ENCODE data around the gene RECK. TPM values are rescaled to one million over a fixed set of nuclear protein-coding genes. Genes with fewer than 3 reads are reported as not detected.
"Not testable (repeated sequence)": the region's sequence is repeated elsewhere in the genome, so short reads cannot be mapped to it uniquely, and the experiment has no call there.

RECK gene
- total RNA-seq, 1 donor from 2014 or later: 11.6 TPM

- DNase-seq (ENCODE audit: low read depth): no peak
Observed at GRCh38 chr9:36074055-36074454, 37.3 kb downstream of the RECK start.

GRCh38 chr9:36074870-36075532 is 38.3 kb downstream of the RECK start:
- DNase-seq (ENCODE audit: low read depth): peak; percentile 80

GRCh38 chr9:36078051-36078450 is 41.3 kb downstream of the RECK start:
- DNase-seq (ENCODE audit: low read depth): no peak

- DNase-seq (ENCODE audit: low read depth): no peak
Observed at GRCh38 chr9:36080519-36080918, 43.8 kb downstream of the RECK start.

GRCh38 chr9:36082931-36083330 is 46.2 kb downstream of the RECK start:
- DNase-seq (ENCODE audit: low read depth): peak; percentile 47

GRCh38 chr9:36086442-36086841 is 49.7 kb downstream of the RECK start:
- DNase-seq (ENCODE audit: low read depth): no peak

- not testable (repeated sequence) for DNase-seq (ENCODE audit: low read depth)
Observed at GRCh38 chr9:36087054-36087453, 50.3 kb downstream of the RECK start.

GRCh38 chr9:36088020-36088419 is 51.3 kb downstream of the RECK start:
- no peak for DNase-seq (ENCODE audit: low read depth)

- DNase-seq (ENCODE audit: low read depth): peak; percentile 76
Observed at GRCh38 chr9:36091026-36091953, 54.6 kb downstream of the RECK start.

GRCh38 chr9:36092014-36092413 is 55.3 kb downstream of the RECK start:
- no peak for DNase-seq (ENCODE audit: low read depth)

GRCh38 chr9:36092509-36093215 is 55.9 kb downstream of the RECK start:
- DNase-seq (ENCODE audit: low read depth): no peak

GRCh38 chr9:36093384-36093783 is 56.7 kb downstream of the RECK start:
- no peak for DNase-seq (ENCODE audit: low read depth)

- DNase-seq (ENCODE audit: low read depth): no peak
Observed at GRCh38 chr9:36099718-36100117, 63.0 kb downstream of the RECK start.

GRCh38 chr9:36100532-36100931 is 63.8 kb downstream of the RECK start:
- DNase-seq (ENCODE audit: low read depth): no peak

- DNase-seq (ENCODE audit: low read depth): peak; percentile 94
Observed at GRCh38 chr9:36101916-36102741, 65.4 kb downstream of the RECK start.

- DNase-seq (ENCODE audit: low read depth): peak; percentile 78
Observed at GRCh38 chr9:36102742-36103495, 66.2 kb downstream of the RECK start.

GRCh38 chr9:36109071-36109470 is 72.4 kb downstream of the RECK start:
- DNase-seq (ENCODE audit: low read depth): no peak

- no peak for DNase-seq (ENCODE audit: low read depth)
Observed at GRCh38 chr9:36110434-36110833, 73.7 kb downstream of the RECK start.

GRCh38 chr9:36112516-36112915 is 75.8 kb downstream of the RECK start:
- DNase-seq (ENCODE audit: low read depth): no peak

GRCh38 chr9:36113999-36114398 is 77.3 kb downstream of the RECK start:
- no peak for DNase-seq (ENCODE audit: low read depth)

- no peak for DNase-seq (ENCODE audit: low read depth)
Observed at GRCh38 chr9:36116593-36116992, 79.9 kb downstream of the RECK start.

All from renal cortical epithelial cell (primary cell).